ENCODE data around the gene LSM14B.
"Not testable (repeated sequence)": the region's sequence is repeated elsewhere in the genome, so short reads cannot be mapped to it uniquely, and the experiment has no call there.

The LSM14B gene

GRCh38 chr20:62121776-62122653, at the start of gene LSM14B:
Gene LSM14B (plus strand): TSS chr20:62122475. CDS start chr20:62122667, 192 bp downstream.
- peak; percentile 97 for DNase-seq

GRCh38 chr20:62073323-62073722, 49.0 kb upstream of the LSM14B start:
- no peak for DNase-seq

GRCh38 chr20:62079166-62079565, 43.1 kb upstream of the LSM14B start:
- no peak for DNase-seq

GRCh38 chr20:62080249-62080990, 41.9 kb upstream of the LSM14B start:
- DNase-seq = no peak

- DNase-seq = no peak
These were observed 39.0 kb upstream of the LSM14B start for GRCh38 chr20:62083312-62083711.

GRCh38 chr20:62084224-62084623, 38.1 kb upstream of the LSM14B start:
- not testable (repeated sequence) for DNase-seq

- no peak for DNase-seq
These were observed 37.1 kb upstream of the LSM14B start for GRCh38 chr20:62085206-62085605.

- DNase-seq = no peak
These were observed 35.0 kb upstream of the LSM14B start for GRCh38 chr20:62087227-62087626.

- no peak for DNase-seq
These were observed 34.6 kb upstream of the LSM14B start for GRCh38 chr20:62087632-62088031.

- DNase-seq = no peak
These were observed 33.8 kb upstream of the LSM14B start for GRCh38 chr20:62088258-62089127.

GRCh38 chr20:62089393-62089792, 32.9 kb upstream of the LSM14B start:
- no peak for DNase-seq

GRCh38 chr20:62096421-62097380, 25.6 kb upstream of the LSM14B start:
- no peak for DNase-seq

GRCh38 chr20:62097881-62098407, 24.3 kb upstream of the LSM14B start:
- DNase-seq = no peak

- DNase-seq = no peak
These were observed 21.2 kb upstream of the LSM14B start for GRCh38 chr20:62101078-62101477.

- no peak for DNase-seq
These were observed 18.6 kb upstream of the LSM14B start for GRCh38 chr20:62103508-62104233.

- no peak for DNase-seq
These were observed 18.0 kb upstream of the LSM14B start for GRCh38 chr20:62104234-62104789.

- DNase-seq = no peak
These were observed 17.4 kb upstream of the LSM14B start for GRCh38 chr20:62104791-62105345.

- no peak for DNase-seq
These were observed 16.7 kb upstream of the LSM14B start for GRCh38 chr20:62105592-62105991.

- no peak for DNase-seq
These were observed 11.1 kb upstream of the LSM14B start for GRCh38 chr20:62111148-62111547.

- no peak for DNase-seq
These were observed 9.9 kb upstream of the LSM14B start for GRCh38 chr20:62112368-62112767.
